Effector CD8-positive, alpha-beta T cell (primary cell): ENCODE results near the gene CD79A.
A peak's percentile ranks its signal among the peaks of the same experiment; 100 is the strongest.

Experiments
- DNase-seq: peaks from one replicate; lab custom pipeline; 2025; lab: John Stamatoyannopoulos, UW
- total RNA-seq, 4 experiments: gene quantifications; one replicate each; lab custom pipeline; 2026; lab: John Stamatoyannopoulos, UW

CD79A gene
- total RNA-seq, result 0.18 to 1.1 (median 0.77) reads per million in 4 experiments

GRCh38 chr19:41876847-41877832 is at the start of gene CD79A:
Gene CD79A, plus strand, starts transcription at chr19:41877279. Its CDS starts 26 bp downstream, at chr19:41877305.
- no peak for DNase-seq

- DNase-seq, result no peak
Measured at GRCh38 chr19:41837981-41838708, 38.9 kb upstream of the CD79A start.

GRCh38 chr19:41839211-41839610 is 37.9 kb upstream of the CD79A start:
- DNase-seq, result no peak

GRCh38 chr19:41843371-41843770 is 33.7 kb upstream of the CD79A start:
- DNase-seq, result no peak

GRCh38 chr19:41844601-41845000 is 32.5 kb upstream of the CD79A start, which contains the start of gene LYPD4:
Gene LYPD4, minus strand, starts transcription at chr19:41844683. Its CDS starts 5,398 bp downstream, at chr19:41839285.
- no peak for DNase-seq

GRCh38 chr19:41845001-41845050 is 32.3 kb upstream of the CD79A start, which contains the start of gene DMRTC2:
Gene DMRTC2, plus strand, starts transcription at chr19:41845042. Its CDS starts 2,387 bp downstream, at chr19:41847429.
- no peak for DNase-seq

GRCh38 chr19:41845051-41845590 is 32.0 kb upstream of the CD79A start:
- no peak for DNase-seq

GRCh38 chr19:41847351-41848105 is 29.6 kb upstream of the CD79A start:
- DNase-seq, result no peak

- DNase-seq, result no peak
Measured at GRCh38 chr19:41848666-41849065, 28.4 kb upstream of the CD79A start.

GRCh38 chr19:41849067-41849466 is 28.0 kb upstream of the CD79A start:
- no peak for DNase-seq

- no peak for DNase-seq
Measured at GRCh38 chr19:41850381-41850780, 26.7 kb upstream of the CD79A start.

- no peak for DNase-seq
Measured at GRCh38 chr19:41851456-41851855, 25.6 kb upstream of the CD79A start.

GRCh38 chr19:41853344-41853743 is 23.7 kb upstream of the CD79A start:
- no peak for DNase-seq

GRCh38 chr19:41853768-41854167 is 23.3 kb upstream of the CD79A start:
- no peak for DNase-seq

- DNase-seq, result no peak
Measured at GRCh38 chr19:41859213-41859617, 17.9 kb upstream of the CD79A start.

GRCh38 chr19:41859618-41860418 is 17.3 kb upstream of the CD79A start, which contains the start of gene RPS19:
Gene RPS19, plus strand, starts transcription at chr19:41860255. Its CDS starts 520 bp downstream, at chr19:41860775.
- peak; percentile 97 for DNase-seq

GRCh38 chr19:41860419-41861115 is 16.5 kb upstream of the CD79A start:
- DNase-seq, result no peak

- DNase-seq, result no peak
Measured at GRCh38 chr19:41861116-41861768, 15.8 kb upstream of the CD79A start.

- DNase-seq, result no peak
Measured at GRCh38 chr19:41861846-41862245, 15.2 kb upstream of the CD79A start.

- DNase-seq, result no peak
Measured at GRCh38 chr19:41862445-41862986, 14.6 kb upstream of the CD79A start.
